Measurements from ENCODE around the gene KIF1C.
A peak's percentile ranks its signal among the peaks of the same experiment; 100 is the strongest.

KIF1C gene

DNA sequence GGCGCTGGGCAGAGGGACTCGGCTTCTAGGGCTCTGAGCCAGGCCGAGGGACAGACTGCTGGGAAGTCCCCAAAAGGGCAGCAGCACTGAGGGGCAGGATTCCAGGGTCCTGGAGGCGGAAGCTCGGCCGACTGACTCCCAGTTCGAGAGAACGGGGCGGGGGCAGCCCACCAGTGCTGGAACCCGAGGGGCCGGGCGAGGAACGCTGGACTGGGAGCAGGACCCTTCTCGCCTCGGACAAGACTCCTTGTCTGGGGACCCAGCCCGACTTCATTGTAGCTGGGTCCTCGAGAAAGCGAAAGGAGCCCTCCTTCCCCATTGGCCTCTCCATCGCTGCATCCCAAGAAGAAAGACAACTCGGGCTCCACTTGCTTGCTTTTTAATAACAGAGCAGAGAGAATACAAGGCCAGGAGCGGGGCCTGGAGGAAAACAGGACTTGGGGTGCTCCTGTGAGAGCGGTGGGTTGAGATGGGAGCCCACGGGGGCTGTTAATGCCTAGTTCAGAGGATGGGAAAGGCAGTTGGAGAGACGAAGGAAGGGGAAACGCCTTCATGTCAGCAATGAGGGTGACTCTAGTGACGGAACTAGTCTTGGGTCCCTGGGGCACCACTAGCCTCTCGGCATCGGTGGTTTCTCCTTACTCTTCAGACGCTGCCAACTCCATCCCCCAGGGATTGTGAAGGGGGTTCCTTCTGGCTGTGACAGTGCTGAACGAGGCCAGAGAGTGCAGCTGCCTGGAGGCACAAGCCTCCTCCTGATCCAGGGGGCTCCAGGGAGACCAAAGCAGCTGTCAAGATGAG is 9.8 kb upstream of the KIF1C start:
- no peaks in the 10 kb centered on the region for H3K36me3 ChIP-seq (ENCODE audit: control insufficient read depth, insufficient read depth, low read length)
- H3K4me3 ChIP-seq (ENCODE audit: low read depth, low read length), result peak overlapping the region; percentile 82
- H3K27me3 ChIP-seq (ENCODE audit: control insufficient read depth, insufficient read depth, low read length), result no peaks in the 10 kb centered on the region
- H3K9me3 ChIP-seq (ENCODE audit: control insufficient read depth, insufficient read depth, low read length), result no peaks in the 10 kb centered on the region
- H3K4me1 ChIP-seq (ENCODE audit: control insufficient read depth, insufficient read depth, low read length), result peaks cover 4% of the 10 kb centered on the region
- H3K9ac ChIP-seq (ENCODE audit: low read depth, low read length), result peak overlapping the region; percentile 54

DNA sequence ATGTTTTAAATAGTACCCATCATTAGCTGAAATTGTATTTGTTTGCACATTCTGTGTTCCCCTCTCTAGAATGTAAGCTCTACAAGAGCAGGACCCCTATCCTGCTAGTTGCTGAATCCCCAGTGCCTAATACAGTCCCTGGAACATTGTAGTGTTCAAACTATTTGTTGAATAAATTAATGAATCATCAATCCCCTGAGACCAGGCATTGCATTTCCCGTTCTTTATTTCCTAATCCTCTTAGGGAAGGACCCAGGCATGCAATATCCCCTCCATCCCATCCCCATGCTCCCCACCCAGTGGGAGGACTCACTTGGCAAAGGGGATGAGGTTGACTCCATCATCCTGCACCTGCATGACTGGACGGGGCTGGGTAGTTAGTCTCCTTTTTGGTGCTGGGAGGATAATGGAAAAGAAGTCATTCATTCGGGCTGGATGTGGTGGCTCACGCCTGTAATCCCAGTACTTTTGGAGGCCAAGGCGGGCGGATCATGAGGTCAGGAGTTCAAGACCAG is 3.6 kb upstream of the KIF1C start:
- H3K9me3 ChIP-seq (ENCODE audit: control insufficient read depth, insufficient read depth, low read length), result no peaks in the 10 kb centered on the region
- H3K4me3 ChIP-seq (ENCODE audit: low read depth, low read length), result no peak overlapping the region
- peaks cover 3% of the 10 kb centered on the region for H3K27me3 ChIP-seq (ENCODE audit: control insufficient read depth, insufficient read depth, low read length)
- no peak overlapping the region for H3K9ac ChIP-seq (ENCODE audit: low read depth, low read length)
- no peaks in the 10 kb centered on the region for H3K36me3 ChIP-seq (ENCODE audit: control insufficient read depth, insufficient read depth, low read length)
- peaks cover under 1% of the 10 kb centered on the region for H3K4me1 ChIP-seq (ENCODE audit: control insufficient read depth, insufficient read depth, low read length)

DNA sequence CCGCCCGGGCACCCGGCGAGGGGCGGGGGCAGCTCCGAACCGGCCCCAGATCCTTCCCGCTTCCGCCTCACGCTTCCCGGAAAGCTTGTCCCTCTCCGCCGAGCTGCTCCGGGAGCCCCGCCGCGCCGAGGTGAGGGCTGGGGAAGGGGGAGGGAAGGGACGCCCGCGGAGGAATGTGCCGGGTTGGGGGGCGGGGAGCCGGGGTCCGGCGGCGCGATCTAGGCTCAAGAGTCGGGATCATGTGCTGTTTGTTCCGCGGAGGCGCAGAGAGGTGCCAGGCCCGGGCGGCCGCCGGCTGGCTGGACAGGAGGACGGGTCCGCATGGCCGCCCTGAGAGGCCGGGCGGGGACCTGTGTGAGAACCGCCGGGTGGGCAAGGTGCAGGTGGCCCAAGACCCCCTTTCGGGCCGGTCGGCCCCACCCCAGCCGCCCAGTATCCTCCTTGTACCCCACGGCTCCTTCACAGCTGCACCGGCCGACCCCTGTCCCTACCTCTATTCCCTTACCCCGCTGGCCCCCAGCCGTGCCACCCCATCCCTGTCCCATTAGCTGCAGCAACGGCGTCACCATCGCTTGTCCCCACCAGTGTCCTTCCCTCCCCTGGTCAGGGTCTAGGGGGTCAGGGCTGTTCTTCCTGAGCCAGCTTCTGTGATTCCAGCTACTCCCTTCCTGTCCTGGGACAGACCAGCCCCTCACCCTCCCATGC is 429 bp downstream of the KIF1C start:
- Histone ChIP-seq H3K9ac (ENCODE audit: low read depth, low read length) (peak overlapping the region; percentile 54), H3K4me3 (ENCODE audit: low read depth, low read length) (peak overlapping the region; percentile 87), H3K36me3 (ENCODE audit: control insufficient read depth, insufficient read depth, low read length) (peaks cover 22% of the 10 kb centered on the region), H3K4me1 (ENCODE audit: control insufficient read depth, insufficient read depth, low read length) (peaks cover 6% of the 10 kb centered on the region), H3K27me3 (ENCODE audit: control insufficient read depth, insufficient read depth, low read length) (peaks cover 3% of the 10 kb centered on the region), H3K9me3 (ENCODE audit: control insufficient read depth, insufficient read depth, low read length) (no peaks in the 10 kb centered on the region)

DNA sequence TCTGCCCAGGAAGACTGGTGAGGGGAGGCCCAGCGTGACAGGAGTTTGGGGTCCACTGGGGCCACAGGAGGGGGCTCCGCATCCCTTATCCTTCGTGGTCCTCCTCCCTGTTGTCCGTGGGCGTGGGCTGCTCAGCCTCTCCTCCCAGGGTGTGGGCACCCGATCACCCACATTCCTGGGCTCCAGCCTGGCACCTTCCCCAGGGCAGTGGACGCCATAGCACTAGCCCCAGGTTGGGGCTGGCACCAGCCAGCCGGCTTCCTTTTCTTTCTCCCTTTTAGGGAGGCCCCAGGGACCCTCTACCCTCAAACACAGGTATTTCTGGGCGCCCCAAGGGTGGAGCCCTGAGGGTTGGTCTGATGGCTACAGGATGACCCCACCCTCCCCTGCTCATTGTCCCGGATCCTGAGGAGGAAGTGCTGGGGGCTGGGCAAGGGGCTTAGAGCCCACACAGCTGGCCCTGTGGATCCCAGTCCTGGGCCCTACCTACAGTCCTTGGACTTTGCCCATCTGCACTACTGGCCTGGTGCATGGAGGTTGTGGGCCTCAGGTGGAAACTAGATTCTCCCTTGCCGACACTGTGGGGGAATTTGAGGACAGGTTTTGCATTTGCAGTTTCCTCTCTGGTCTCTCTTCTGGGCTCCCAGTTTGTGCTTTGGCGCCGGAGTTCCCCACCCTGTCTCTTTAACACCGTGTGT is 1.1 kb downstream of the KIF1C start:
- H3K9ac ChIP-seq (ENCODE audit: low read depth, low read length), result peak overlapping the region; percentile 54
- peaks cover 3% of the 10 kb centered on the region for H3K27me3 ChIP-seq (ENCODE audit: control insufficient read depth, insufficient read depth, low read length)
- peaks cover 29% of the 10 kb centered on the region for H3K36me3 ChIP-seq (ENCODE audit: control insufficient read depth, insufficient read depth, low read length)
- H3K4me1 ChIP-seq (ENCODE audit: control insufficient read depth, insufficient read depth, low read length), result peaks cover 6% of the 10 kb centered on the region
- H3K9me3 ChIP-seq (ENCODE audit: control insufficient read depth, insufficient read depth, low read length), result no peaks in the 10 kb centered on the region
- H3K4me3 ChIP-seq (ENCODE audit: low read depth, low read length), result peak overlapping the region; percentile 87

DNA sequence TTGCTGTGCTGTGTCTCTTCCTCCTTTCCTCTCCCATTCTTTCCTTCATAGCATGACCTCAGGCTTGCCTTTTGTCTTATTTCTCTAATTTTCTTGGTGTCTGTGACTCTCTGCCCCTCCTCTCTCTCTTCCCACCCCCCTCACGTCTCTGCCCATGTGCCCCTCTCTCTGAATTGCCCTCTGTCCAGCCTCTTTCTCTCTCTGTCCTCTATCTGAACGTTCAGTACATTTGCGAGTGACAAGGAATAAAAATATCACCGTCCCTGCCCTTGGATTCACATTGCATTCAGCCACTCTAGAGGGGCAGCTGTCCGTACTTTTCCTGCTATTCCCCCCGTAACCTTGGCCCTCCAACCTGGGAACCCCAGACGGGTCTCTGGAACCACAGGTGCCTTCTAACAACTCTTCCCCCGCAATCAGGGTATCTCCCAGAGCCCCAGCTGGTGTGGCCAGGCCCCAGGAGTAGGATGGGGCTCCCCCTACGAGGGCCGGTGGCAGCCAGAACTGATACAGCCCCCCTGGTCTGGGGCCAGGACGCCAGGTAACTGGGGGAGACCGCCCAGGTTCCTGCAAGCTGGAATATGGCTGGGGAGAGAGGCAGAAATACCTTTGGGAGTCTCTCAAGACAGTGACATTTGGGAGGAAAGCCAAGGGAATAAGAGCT is 1.8 kb downstream of the KIF1C start:
- Histone ChIP-seq H3K9ac (ENCODE audit: low read depth, low read length) (peak overlapping the region; percentile 54), H3K36me3 (ENCODE audit: control insufficient read depth, insufficient read depth, low read length) (peaks cover 36% of the 10 kb centered on the region), H3K4me1 (ENCODE audit: control insufficient read depth, insufficient read depth, low read length) (peaks cover 6% of the 10 kb centered on the region), H3K4me3 (ENCODE audit: low read depth, low read length) (peak overlapping the region; percentile 87), H3K9me3 (ENCODE audit: control insufficient read depth, insufficient read depth, low read length) (no peaks in the 10 kb centered on the region), H3K27me3 (ENCODE audit: control insufficient read depth, insufficient read depth, low read length) (peaks cover 3% of the 10 kb centered on the region)

DNA sequence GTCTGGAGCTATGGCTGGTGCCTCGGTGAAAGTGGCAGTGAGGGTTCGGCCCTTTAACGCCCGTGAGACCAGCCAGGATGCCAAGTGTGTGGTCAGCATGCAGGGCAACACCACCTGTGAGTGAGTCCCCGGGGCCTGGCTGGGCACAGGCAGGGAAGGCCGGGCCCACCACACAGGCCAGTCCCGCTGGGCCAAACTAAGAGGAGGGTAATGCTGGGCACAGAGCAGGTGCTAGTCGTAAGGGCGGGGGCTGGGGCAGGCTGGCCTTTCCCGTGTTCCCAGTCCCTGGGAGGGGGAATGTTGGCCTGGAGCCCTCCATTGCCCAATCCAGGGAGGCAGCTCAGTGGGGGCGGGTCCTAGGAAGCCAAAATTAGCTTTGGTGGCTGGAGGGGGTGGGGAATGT is 2.5 kb downstream of the KIF1C start:
- Histone ChIP-seq H3K9ac (ENCODE audit: low read depth, low read length) (no peak overlapping the region), H3K36me3 (ENCODE audit: control insufficient read depth, insufficient read depth, low read length) (peaks cover 42% of the 10 kb centered on the region), H3K9me3 (ENCODE audit: control insufficient read depth, insufficient read depth, low read length) (no peaks in the 10 kb centered on the region), H3K27me3 (ENCODE audit: control insufficient read depth, insufficient read depth, low read length) (peaks cover 3% of the 10 kb centered on the region), H3K4me3 (ENCODE audit: low read depth, low read length) (no peak overlapping the region), H3K4me1 (ENCODE audit: control insufficient read depth, insufficient read depth, low read length) (peaks cover 6% of the 10 kb centered on the region)

DNA sequence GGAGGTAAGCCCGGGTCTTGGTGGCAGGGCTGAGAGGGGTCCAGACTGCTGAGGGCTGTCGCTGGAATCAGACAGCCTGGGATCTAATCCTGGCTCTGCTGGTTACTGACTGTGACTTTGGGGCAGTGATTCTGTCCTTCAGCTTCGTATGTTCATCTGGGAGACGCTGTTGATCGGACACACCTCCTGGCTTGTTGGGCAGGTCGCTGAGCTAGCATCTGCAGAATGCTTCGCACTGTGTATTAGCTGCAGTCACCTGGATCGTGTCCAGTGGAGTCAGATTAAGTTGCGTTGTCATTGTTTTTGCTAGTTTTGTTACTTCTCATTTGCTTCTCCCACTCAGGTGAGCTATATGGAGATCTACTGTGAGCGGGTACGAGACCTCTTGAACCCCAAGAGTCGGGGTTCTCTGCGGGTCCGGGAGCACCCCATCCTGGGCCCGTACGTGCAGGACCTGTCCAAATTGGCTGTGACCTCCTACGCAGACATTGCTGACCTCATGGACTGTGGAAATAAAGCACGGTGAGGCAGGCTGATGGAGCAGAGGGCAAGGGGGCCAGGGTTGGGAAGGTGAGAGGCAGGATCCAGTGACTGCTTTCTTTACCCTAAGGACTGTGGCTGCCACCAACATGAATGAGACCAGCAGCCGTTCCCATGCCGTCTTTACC is 4.5 kb downstream of the KIF1C start:
- Histone ChIP-seq H3K4me3 (ENCODE audit: low read depth, low read length) (no peak overlapping the region), H3K36me3 (ENCODE audit: control insufficient read depth, insufficient read depth, low read length) (peaks cover 56% of the 10 kb centered on the region), H3K9me3 (ENCODE audit: control insufficient read depth, insufficient read depth, low read length) (no peaks in the 10 kb centered on the region), H3K27me3 (ENCODE audit: control insufficient read depth, insufficient read depth, low read length) (no peaks in the 10 kb centered on the region), H3K4me1 (ENCODE audit: control insufficient read depth, insufficient read depth, low read length) (peaks cover 6% of the 10 kb centered on the region), H3K9ac (ENCODE audit: low read depth, low read length) (no peak overlapping the region)

DNA sequence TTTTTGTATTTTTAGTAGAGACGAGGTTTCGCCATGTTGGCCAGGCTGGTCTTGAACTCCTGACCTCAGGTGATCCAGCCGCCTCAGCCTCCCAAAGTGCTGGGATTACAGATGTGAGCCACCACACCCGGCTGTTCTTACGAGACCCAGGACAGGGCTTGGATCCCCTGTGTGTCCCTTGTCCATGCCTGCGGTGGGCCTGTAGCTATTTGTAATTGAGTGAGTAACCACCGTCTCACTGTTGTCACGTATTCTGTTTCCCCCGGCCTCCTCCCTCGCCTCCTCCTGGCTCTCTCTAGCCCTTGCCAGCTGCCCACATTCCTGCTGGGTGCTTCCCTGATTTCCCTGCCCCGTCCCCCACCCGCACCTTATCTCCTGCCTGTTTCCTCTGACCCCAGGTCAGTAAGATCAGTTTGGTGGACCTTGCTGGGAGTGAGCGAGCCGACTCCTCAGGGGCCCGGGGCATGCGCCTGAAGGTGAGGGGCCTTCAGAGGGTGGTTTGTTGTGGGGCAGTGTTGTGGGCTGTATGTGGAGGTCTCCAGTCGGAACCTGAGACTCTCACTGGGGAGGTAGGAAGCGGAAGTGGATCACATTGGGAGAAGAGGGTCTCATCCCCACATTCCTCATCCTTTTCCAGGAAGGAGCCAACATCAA is 5.6 kb downstream of the KIF1C start:
- no peaks in the 10 kb centered on the region for H3K9me3 ChIP-seq (ENCODE audit: control insufficient read depth, insufficient read depth, low read length)
- H3K9ac ChIP-seq (ENCODE audit: low read depth, low read length), result no peak overlapping the region
- H3K27me3 ChIP-seq (ENCODE audit: control insufficient read depth, insufficient read depth, low read length), result no peaks in the 10 kb centered on the region
- peaks cover 67% of the 10 kb centered on the region for H3K36me3 ChIP-seq (ENCODE audit: control insufficient read depth, insufficient read depth, low read length)
- peaks cover 6% of the 10 kb centered on the region for H3K4me1 ChIP-seq (ENCODE audit: control insufficient read depth, insufficient read depth, low read length)
- H3K4me3 ChIP-seq (ENCODE audit: low read depth, low read length), result no peak overlapping the region

DNA sequence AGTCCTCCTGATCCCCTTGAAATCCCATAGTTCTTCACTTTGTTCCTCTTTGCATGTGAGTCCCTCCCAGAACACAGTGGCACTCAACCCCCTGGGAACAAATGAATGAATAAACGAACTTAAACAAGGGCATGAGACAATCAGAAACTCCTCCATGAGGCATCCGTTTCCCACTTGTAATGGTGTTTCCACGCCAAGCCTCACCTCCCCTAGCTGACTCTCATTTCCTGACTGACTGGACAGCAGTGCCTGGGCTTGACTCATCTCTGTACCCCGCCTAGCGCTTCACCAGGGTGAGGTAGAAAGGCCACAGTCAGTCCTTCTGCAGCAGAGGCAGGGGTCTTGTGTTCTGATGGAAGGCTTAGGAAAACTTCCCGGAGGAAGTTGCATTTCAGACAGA is 14.2 kb downstream of the KIF1C start:
- no peaks in the 10 kb centered on the region for H3K27me3 ChIP-seq (ENCODE audit: control insufficient read depth, insufficient read depth, low read length)
- peaks cover 51% of the 10 kb centered on the region for H3K36me3 ChIP-seq (ENCODE audit: control insufficient read depth, insufficient read depth, low read length)

DNA sequence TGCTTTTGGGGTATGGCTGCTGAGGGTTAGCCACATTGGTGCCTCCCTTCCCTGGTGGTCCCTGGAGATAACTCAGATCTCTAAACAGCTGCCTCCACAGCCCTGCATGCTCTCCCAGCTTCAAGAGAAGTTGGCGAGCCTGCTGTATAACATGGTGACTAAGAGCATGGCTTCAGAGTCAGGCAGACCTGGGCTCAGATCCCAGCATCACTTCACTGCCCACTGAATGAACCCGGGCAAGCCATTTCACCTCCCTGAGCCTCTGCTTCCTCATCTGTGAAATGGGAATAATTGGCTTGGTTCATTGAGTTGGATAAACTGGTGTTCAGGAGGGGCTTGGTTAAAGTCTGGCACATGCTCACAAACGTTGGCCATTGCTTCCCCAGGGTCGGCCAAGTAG is 16.6 kb downstream of the KIF1C start:
- Histone ChIP-seq H3K27me3 (ENCODE audit: control insufficient read depth, insufficient read depth, low read length) (no peaks in the 10 kb centered on the region), H3K4me1 (ENCODE audit: control insufficient read depth, insufficient read depth, low read length) (no peaks in the 10 kb centered on the region), H3K4me3 (ENCODE audit: low read depth, low read length) (no peak overlapping the region), H3K9me3 (ENCODE audit: control insufficient read depth, insufficient read depth, low read length) (no peaks in the 10 kb centered on the region), H3K36me3 (ENCODE audit: control insufficient read depth, insufficient read depth, low read length) (peaks cover 44% of the 10 kb centered on the region), H3K9ac (ENCODE audit: low read depth, low read length) (no peak overlapping the region)

More for the DNA sequence above, 14.2 kb downstream of the KIF1C start:
- Histone ChIP-seq H3K4me1 (ENCODE audit: control insufficient read depth, insufficient read depth, low read length) (no peaks in the 10 kb centered on the region), H3K4me3 (ENCODE audit: low read depth, low read length) (no peak overlapping the region), H3K9ac (ENCODE audit: low read depth, low read length) (no peak overlapping the region), H3K9me3 (ENCODE audit: control insufficient read depth, insufficient read depth, low read length) (no peaks in the 10 kb centered on the region)

Measured in iPS-15b (cell line).